Fibroblast of skin of right quadriceps (primary cell): ENCODE measurements around the gene ACVR1.

Source experiments
- DNase-seq: peaks from one replicate; pipeline ENCODE4 v3.0.0-alpha.2; 2013

ACVR1 gene

GRCh38 chr2:157876066-157876785 is at the start of gene ACVR1:
TSS of gene ACVR1 (minus strand) at chr2:157876330. CDS start at chr2:157799493, 76,837 bp downstream.
- DNase-seq: peak; percentile 99

DNA sequence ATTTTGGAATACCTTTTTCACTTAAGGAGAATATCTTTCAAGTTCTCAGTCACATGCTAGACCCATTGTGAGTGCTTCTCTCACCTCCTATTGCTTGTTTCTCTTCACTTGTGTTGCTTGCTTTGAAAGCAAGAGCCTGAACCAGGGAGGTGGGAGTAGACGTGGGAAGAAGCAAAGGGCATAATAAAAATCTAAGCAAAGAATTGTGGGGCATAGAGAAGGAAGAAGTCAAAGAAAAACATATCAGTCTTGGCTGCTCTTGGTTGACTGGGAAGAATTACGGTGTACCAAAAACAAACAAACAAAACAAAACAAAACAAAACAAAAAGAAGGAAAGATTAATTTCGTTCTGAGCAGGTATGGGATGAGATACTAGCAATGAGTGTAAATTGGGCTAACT is 48.9 kb upstream of the ACVR1 start:
- no peak for DNase-seq

GRCh38 chr2:157923598-157924217 is 47.6 kb upstream of the ACVR1 start:
- DNase-seq: no peak

DNA sequence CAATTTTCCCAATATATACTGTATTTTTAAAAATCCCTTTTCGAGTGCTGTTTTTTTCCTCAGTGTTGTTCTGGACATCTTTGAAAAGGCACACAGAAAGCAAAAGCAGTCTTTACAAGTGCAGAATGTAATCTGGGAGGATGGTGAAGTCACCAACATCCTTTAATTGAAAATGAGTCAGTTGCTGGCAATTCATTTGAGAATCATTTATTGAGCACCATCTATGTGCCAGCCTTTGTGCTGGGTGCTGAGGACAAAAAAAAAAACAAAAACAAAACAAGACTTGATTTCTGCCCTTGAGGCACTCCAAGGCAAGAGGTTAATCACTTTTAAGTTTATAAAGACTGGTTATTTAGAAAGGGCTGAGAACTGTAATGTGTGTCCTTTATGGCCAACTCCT is 46.7 kb upstream of the ACVR1 start:
- DNase-seq: no peak

DNA sequence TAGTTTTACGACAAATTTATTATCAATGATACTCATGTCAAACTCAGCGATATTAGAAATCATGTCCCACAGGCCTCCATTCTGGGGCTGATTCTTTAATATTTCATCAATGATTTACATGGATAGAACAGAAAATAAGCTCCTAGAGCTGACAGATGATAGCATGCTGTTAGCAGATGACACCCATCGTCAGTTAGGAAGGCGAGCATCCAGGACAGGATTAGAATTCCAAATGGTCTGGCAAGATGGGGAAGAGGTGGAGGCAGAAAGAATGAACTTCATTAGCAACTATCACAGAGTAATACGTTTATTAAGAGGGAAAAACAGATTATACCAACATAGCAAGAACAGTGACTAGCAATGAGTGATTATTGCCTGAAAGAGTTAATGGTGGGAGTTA is 46.2 kb upstream of the ACVR1 start:
- no peak for DNase-seq

DNA sequence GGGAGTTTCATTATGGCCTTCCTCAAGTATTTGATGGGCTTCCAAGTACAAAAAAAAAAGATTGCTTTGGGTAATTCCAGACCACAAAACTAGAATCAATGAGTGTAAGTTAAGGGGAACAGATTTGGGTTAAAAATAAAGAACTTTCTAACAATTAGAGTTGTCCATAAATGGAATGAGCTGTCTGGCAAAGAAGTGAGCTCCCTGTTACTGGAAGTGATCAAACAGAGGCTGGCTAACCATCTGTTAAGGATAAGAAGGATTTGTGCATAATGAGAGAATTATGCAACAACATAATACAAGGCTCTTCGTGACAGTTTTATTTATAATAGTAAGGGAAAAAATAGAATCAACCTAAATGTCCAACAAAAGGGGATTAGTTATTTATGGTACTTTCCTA is 44.6 kb upstream of the ACVR1 start:
- DNase-seq: no peak

DNA sequence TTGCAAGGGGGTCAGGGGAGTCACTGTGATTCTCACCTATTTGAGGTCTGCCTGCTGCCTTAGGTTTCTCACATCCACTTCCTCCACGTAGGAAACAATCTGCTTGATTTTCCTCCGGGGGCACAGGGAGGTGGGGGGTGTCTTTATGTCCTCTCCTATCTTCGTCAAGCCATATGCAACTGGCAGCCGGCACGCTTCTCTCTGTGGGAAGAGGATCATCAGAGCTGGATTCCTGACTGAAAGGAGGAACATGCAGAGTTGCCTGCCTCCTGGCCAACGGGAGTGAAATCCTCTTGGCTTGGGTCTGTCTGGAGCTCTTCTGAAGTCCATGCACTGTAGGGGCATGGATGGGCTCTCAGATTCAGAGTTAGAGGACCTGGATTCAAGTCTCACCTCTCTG is 43.1 kb upstream of the ACVR1 start:
- no peak for DNase-seq

GRCh38 chr2:157918319-157918718 is 42.2 kb upstream of the ACVR1 start:
- DNase-seq: no peak

- no peak for DNase-seq
These were observed 35.6 kb upstream of the ACVR1 start for GRCh38 chr2:157911750-157912149.

- no peak for DNase-seq
These were observed 35.1 kb upstream of the ACVR1 start for GRCh38 chr2:157911246-157911645.

- no peak for DNase-seq
These were observed 29.0 kb upstream of the ACVR1 start for GRCh38 chr2:157905092-157905491.

DNA sequence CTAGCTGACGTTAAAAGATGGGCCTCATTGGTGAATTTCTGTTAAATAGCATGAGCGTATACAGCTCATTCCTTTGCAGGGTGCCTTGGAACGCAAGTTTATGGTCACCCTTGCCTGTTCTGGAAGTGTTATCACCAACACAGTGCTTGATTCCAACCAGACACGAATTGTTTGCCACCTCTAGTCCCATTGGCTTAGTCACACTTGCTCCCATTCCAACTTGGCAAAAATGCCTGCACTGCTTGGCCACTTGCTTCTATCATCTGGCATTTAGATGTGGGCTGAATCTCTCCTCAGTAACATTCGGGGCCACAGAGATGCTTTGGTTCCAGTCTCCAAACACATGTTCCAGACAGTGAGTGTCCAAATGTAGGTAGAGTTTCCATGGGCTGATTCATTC is 27.5 kb upstream of the ACVR1 start:
- DNase-seq: no peak

GRCh38 chr2:157903151-157903550 is 27.0 kb upstream of the ACVR1 start:
- no peak for DNase-seq

GRCh38 chr2:157902692-157903091 is 26.6 kb upstream of the ACVR1 start:
- no peak for DNase-seq

DNA sequence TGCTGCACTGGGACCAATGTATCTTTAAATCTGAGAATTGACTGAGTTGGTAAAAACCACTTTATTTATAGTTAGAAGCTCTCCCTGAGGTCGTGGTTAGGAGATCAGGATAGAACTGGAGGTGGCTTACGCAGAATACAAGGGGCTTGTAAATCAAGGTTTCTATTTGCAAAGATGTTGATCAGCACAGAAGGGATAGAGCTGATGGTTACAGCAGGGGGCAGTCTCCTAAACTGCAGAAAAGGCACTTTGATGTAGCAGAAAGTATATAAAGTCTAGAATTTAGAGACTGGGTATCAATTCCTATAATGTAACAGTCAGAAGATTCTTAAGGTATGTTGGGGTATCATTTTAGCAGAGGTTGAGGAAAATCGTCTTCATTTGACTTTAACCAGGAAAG is 25.2 kb upstream of the ACVR1 start:
- no peak for DNase-seq

DNA sequence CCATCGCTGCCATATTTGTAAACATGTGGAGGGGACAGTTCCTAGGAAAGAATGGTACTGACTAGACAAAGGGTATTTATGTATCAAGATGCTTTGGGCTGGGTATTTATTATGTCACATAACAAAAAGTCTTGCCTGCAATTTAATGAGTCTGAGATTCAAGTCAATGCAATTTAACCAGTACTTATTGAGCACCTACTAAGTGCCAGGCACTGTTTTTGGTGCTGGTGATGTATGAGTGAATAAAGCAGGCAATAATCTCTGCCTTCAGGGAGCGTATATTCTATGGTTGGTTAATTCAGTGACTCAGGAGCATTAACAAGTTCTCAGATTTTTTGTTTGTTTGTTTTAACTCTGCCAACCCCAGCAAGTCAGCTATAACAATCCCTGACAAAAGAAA is 24.6 kb upstream of the ACVR1 start:
- DNase-seq: no peak

- no peak for DNase-seq
These were observed 24.1 kb upstream of the ACVR1 start for GRCh38 chr2:157900203-157900602.

GRCh38 chr2:157899125-157899839 is 23.2 kb upstream of the ACVR1 start:
- DNase-seq: no peak

- DNase-seq: peak; percentile 87
These were observed 22.5 kb upstream of the ACVR1 start for GRCh38 chr2:157898591-157898996.

GRCh38 chr2:157897106-157897971 is 21.2 kb upstream of the ACVR1 start:
- no peak for DNase-seq

GRCh38 chr2:157895531-157895930 is 19.4 kb upstream of the ACVR1 start:
- peak; percentile 51 for DNase-seq

GRCh38 chr2:157894694-157895435 is 18.7 kb upstream of the ACVR1 start:
- peak; percentile 79 for DNase-seq
